ENCODE data around the gene SFXN1. TPM values are rescaled to one million over a fixed set of nuclear protein-coding genes. Genes with fewer than 3 reads are reported as not detected.

Gene SFXN1
- total RNA-seq, 1 donor from 2014 or later: 89.4 TPM

DNA sequence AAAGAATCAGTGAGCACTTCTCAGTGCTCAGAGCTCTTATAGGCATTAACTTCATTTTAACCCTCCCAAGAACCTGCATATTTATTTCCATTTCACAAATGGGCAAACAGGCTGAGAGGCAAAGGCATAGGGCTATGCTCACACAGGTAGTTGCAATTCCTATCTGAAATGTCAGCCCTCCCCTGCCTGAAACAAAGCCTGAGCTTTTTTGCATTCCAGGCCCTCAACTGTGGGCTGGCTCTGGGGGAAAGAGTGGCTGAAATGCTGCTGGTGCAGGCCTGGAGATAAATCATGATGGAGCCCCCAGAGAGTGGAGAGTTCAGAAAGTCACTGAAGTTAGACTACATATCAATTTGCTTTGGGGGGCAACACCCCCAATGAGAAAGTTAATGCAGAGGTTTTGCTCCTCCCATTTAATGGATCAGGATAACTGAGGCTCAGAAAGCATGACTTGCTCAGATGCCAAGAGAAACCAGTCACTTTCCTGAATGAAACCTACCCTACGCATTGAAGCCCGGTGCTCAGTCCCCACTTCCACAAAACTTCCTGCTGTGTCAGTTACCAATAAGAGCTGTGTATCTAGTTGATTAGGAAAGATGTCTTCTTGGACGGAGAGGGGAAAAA, 40.0 kb upstream of the SFXN1 start:
- H3K36me3 ChIP-seq (ENCODE audit: insufficient read depth, low read length): no peaks in the 10 kb centered on the region
- no peak overlapping the region for H3K27ac Mint-ChIP-seq (ENCODE audit: unreplicated experiment)
- H3K4me1 ChIP-seq (ENCODE audit: insufficient read depth, low read length): no peaks in the 10 kb centered on the region
- TF ChIP-seq EZH2 (IDR thresholded peaks at IDR 0.05; ENCODE audit: insufficient read depth, low read length): no peak
- TF ChIP-seq, protein P1, sequence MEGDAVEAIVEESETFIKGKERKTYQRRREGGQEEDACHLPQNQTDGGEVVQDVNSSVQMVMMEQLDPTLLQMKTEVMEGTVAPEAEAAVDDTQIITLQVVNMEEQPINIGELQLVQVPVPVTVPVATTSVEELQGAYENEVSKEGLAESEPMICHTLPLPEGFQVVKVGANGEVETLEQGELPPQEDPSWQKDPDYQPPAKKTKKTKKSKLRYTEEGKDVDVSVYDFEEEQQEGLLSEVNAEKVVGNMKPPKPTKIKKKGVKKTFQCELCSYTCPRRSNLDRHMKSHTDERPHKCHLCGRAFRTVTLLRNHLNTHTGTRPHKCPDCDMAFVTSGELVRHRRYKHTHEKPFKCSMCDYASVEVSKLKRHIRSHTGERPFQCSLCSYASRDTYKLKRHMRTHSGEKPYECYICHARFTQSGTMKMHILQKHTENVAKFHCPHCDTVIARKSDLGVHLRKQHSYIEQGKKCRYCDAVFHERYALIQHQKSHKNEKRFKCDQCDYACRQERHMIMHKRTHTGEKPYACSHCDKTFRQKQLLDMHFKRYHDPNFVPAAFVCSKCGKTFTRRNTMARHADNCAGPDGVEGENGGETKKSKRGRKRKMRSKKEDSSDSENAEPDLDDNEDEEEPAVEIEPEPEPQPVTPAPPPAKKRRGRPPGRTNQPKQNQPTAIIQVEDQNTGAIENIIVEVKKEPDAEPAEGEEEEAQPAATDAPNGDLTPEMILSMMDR (IDR thresholded peaks at IDR 0.05; ENCODE audit: insufficient read depth, low read depth, low read length): no peak
- H3K4me3 Mint-ChIP-seq (ENCODE audit: unreplicated experiment): no peak overlapping the region
- peaks cover 2% of the 10 kb centered on the region for H3K36me3 Mint-ChIP-seq (ENCODE audit: low read depth, unreplicated experiment)
- H4K20me1 ChIP-seq (ENCODE audit: insufficient read depth, low read length): no peaks in the 10 kb centered on the region
- no peaks in the 10 kb centered on the region for H3K9me3 ChIP-seq (ENCODE audit: insufficient read depth, low read depth, low read length)
- no peak overlapping the region for H3K4me3 ChIP-seq (ENCODE audit: insufficient read depth, low read depth, low read length)
- no peak for DNase-seq (ENCODE audit: low read depth)
- no peaks in the 10 kb centered on the region for H3K9me3 Mint-ChIP-seq (ENCODE audit: unreplicated experiment)
- no peak overlapping the region for H2AFZ ChIP-seq (ENCODE audit: low read depth, low read length)
- H3K27ac ChIP-seq (ENCODE audit: low read depth, low read length): no peak overlapping the region
- FAIRE-seq: no peak
- H3K27me3 ChIP-seq (ENCODE audit: insufficient read depth, low read length): peaks cover 12% of the 10 kb centered on the region
- no peaks in the 10 kb centered on the region for H3K4me1 Mint-ChIP-seq (ENCODE audit: low read depth, unreplicated experiment)
- H3K4me2 ChIP-seq (ENCODE audit: low read length): no peak overlapping the region
- H3K79me2 ChIP-seq (ENCODE audit: insufficient read depth, low read length): no peaks in the 10 kb centered on the region
- H3K27me3 Mint-ChIP-seq (ENCODE audit: low read depth, unreplicated experiment): peaks cover 47% of the 10 kb centered on the region
- H3K9ac ChIP-seq (ENCODE audit: low read length): no peak overlapping the region

DNA sequence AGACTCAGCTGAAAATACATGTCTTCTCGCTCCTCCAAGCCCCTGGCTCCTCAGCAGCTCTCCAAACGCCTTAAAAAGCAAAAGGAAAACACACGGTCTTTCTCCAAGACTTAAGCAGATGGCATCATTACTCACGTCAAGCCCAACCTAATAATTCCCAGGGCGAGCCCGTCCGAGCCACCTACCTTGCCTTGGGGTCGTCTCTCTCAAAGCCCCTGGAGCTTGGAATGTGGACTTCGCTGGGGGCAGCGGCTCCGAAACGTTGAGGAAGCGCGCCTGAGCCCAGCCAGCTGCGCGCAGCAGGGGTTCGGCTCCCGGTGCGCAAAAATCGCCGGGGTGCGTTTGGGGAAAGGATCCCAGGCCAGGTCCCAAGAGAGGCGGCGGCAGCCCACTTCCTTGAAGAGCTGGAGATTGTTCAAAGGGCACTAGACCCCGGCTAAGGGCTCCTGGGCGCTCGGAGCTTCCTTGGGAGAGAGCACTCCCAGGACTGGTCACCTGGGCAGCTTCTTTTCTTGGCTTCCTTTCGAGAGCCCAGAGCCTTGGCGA, 34.8 kb upstream of the SFXN1 start:
- H3K4me3 ChIP-seq (ENCODE audit: insufficient read depth, low read depth, low read length): peak overlapping the region; percentile 46
- no peaks in the 10 kb centered on the region for H3K9me3 Mint-ChIP-seq (ENCODE audit: unreplicated experiment)
- no peak for TF ChIP-seq EZH2 (IDR thresholded peaks at IDR 0.05; ENCODE audit: insufficient read depth, low read length)
- TF ChIP-seq, protein P1 (IDR thresholded peaks at IDR 0.05; ENCODE audit: insufficient read depth, low read depth, low read length): no peak
- H3K9ac ChIP-seq (ENCODE audit: low read length): no peak overlapping the region
- peak overlapping the region; percentile 86 for H3K4me2 ChIP-seq (ENCODE audit: low read length)
- H3K27me3 Mint-ChIP-seq (ENCODE audit: low read depth, unreplicated experiment): peaks cover 58% of the 10 kb centered on the region
- no peaks in the 10 kb centered on the region for H3K36me3 ChIP-seq (ENCODE audit: insufficient read depth, low read length)
- peak overlapping the region; percentile 67 for H2AFZ ChIP-seq (ENCODE audit: low read depth, low read length)
- peaks cover 38% of the 10 kb centered on the region for H3K27me3 ChIP-seq (ENCODE audit: insufficient read depth, low read length)
- peaks cover 2% of the 10 kb centered on the region for H3K36me3 Mint-ChIP-seq (ENCODE audit: low read depth, unreplicated experiment)
- H3K4me3 Mint-ChIP-seq (ENCODE audit: unreplicated experiment): peak overlapping the region; percentile 6
- H4K20me1 ChIP-seq (ENCODE audit: insufficient read depth, low read length): no peaks in the 10 kb centered on the region
- H3K4me1 ChIP-seq (ENCODE audit: insufficient read depth, low read length): peaks cover 4% of the 10 kb centered on the region
- H3K4me1 Mint-ChIP-seq (ENCODE audit: low read depth, unreplicated experiment): no peaks in the 10 kb centered on the region
- H3K27ac ChIP-seq (ENCODE audit: low read depth, low read length): no peak overlapping the region
- FAIRE-seq (no peak), DNase-seq (ENCODE audit: low read depth) (no peak)
- H3K9me3 ChIP-seq (ENCODE audit: insufficient read depth, low read depth, low read length): no peaks in the 10 kb centered on the region
- no peaks in the 10 kb centered on the region for H3K79me2 ChIP-seq (ENCODE audit: insufficient read depth, low read length)
- no peak overlapping the region for H3K27ac Mint-ChIP-seq (ENCODE audit: unreplicated experiment)
